Measurements from ENCODE around the gene NAA80. TPM values are rescaled to one million over a fixed set of nuclear protein-coding genes. Genes with fewer than 3 reads are reported as not detected.
A peak's percentile ranks its signal among the peaks of the same experiment; 100 is the strongest.

Gene NAA80
- total RNA-seq, 4 donors from 2014 or later, result 12.5 to 22.1 (median 14.8) TPM

- no peak for TF ChIP-seq CTCF (IDR thresholded peaks at IDR 0.05 in 4 of 5, conservative IDR thresholded peaks at IDR 0.05 in 1 of 5)
- no peak for TF ChIP-seq POLR2A (IDR thresholded peaks at IDR 0.05)
- H3K4me1 ChIP-seq, result peaks cover 38 to 64% of the 10 kb centered on the region in 2 donors
- no peaks in the 10 kb centered on the region for H3K27me3 ChIP-seq
- intact Hi-C loops (cut with DNase I; ENCODE audit: low total_unique reads), result loop anchor here (1.0 kb wide), 1 partner anchor 15 kb away; no protein-coding TSS in a partner anchor
- DNase-seq, result no peak
- peak; percentile 3 to 7 for ATAC-seq
- H3K9me3 ChIP-seq, result no peaks in the 10 kb centered on the region
- in situ Hi-C loops (cut with MboI; ENCODE audit: low sequenced_read_pairs in 4 of 4), result no loop called here
- peaks cover 0 to 7% of the 10 kb centered on the region in 2 donors for H3K36me3 ChIP-seq
- peak overlapping the region; percentile 75 to 91 (median 82) for H3K4me3 ChIP-seq
- H3K27ac ChIP-seq, result peak overlapping the region; percentile 89 to 98 (median 97)
Measured at GRCh38 chr3:50336452-50337174, 37.4 kb upstream of the NAA80 start.

GRCh38 chr3:50334339-50335075 is 35.3 kb upstream of the NAA80 start:
- TF ChIP-seq CTCF (IDR thresholded peaks at IDR 0.05 in 4 of 5, conservative IDR thresholded peaks at IDR 0.05 in 1 of 5), result no peak
- no peak for TF ChIP-seq POLR2A (IDR thresholded peaks at IDR 0.05)
- Histone ChIP-seq H3K27me3 (no peaks in the 10 kb centered on the region), H3K36me3 (peaks cover 0 to 28% of the 10 kb centered on the region in 2 donors), H3K9me3 (no peaks in the 10 kb centered on the region), H3K4me3 (peak overlapping the region in 3 of 4 donors; percentile 10 to 83 (median 75)), H3K27ac (peak overlapping the region; percentile 89 to 98 (median 97)), H3K4me1 (peaks cover 38 to 47% of the 10 kb centered on the region in 2 donors)
- in situ Hi-C loops (cut with MboI; ENCODE audit: low sequenced_read_pairs in 4 of 4), result no loop called here
- DNase-seq (no peak), ATAC-seq (no peak)
- intact Hi-C loops (cut with DNase I; ENCODE audit: low total_unique reads), result no loop called here

GRCh38 chr3:50333744-50334328 is 34.6 kb upstream of the NAA80 start:
- no peaks in the 10 kb centered on the region for H3K27me3 ChIP-seq
- H3K36me3 ChIP-seq, result peaks cover 0 to 33% of the 10 kb centered on the region in 2 donors
- H3K27ac ChIP-seq, result peak overlapping the region; percentile 89 to 98 (median 97)
- H3K4me1 ChIP-seq, result peaks cover 36 to 45% of the 10 kb centered on the region in 2 donors
- peak overlapping the region in 3 of 4 donors; percentile 16 to 75 (median 18) for H3K4me3 ChIP-seq
- ATAC-seq, result peak; percentile 4 to 19
- peak; percentile 50 to 60 for DNase-seq
- in situ Hi-C loops (cut with MboI; ENCODE audit: low sequenced_read_pairs in 4 of 4), result no loop called here
- peak; percentile 36 to 70 for TF ChIP-seq POLR2A (IDR thresholded peaks at IDR 0.05)
- no peak for TF ChIP-seq CTCF (IDR thresholded peaks at IDR 0.05 in 4 of 5, conservative IDR thresholded peaks at IDR 0.05 in 1 of 5)
- no peaks in the 10 kb centered on the region for H3K9me3 ChIP-seq
- intact Hi-C loops (cut with DNase I; ENCODE audit: low total_unique reads), result no loop called here

- peaks cover 0 to 36% of the 10 kb centered on the region in 2 donors for H3K36me3 ChIP-seq
- intact Hi-C loops (cut with DNase I; ENCODE audit: low total_unique reads), result no loop called here
- no peaks in the 10 kb centered on the region for H3K27me3 ChIP-seq
- peaks cover 49 to 53% of the 10 kb centered on the region in 2 donors for H3K4me1 ChIP-seq
- in situ Hi-C loops (cut with MboI; ENCODE audit: low sequenced_read_pairs in 4 of 4), result no loop called here
- DNase-seq (no peak), ATAC-seq (no peak)
- H3K9me3 ChIP-seq, result no peaks in the 10 kb centered on the region
- no peak for TF ChIP-seq POLR2A (IDR thresholded peaks at IDR 0.05)
- no peak for TF ChIP-seq CTCF (IDR thresholded peaks at IDR 0.05 in 4 of 5, conservative IDR thresholded peaks at IDR 0.05 in 1 of 5)
- H3K4me3 ChIP-seq, result no peak overlapping the region
- peak overlapping the region; percentile 89 to 98 (median 97) for H3K27ac ChIP-seq
Measured at GRCh38 chr3:50331364-50331907, 32.2 kb upstream of the NAA80 start.
